Activated CD8-positive, alpha-beta memory T cell treated with anti-CD3 and anti-CD28 coated beads, Interleukin-2, amount 10 ng/mL, durations not matched to agents 7 days and 5 days (primary cell): ENCODE data around the gene ZNF799. TPM values are rescaled to one million over a fixed set of nuclear protein-coding genes. Genes with fewer than 3 reads are reported as not detected.
"Not testable (repeated sequence)": the region's sequence is repeated elsewhere in the genome, so short reads cannot be mapped to it uniquely, and the experiment has no call there.

ENCODE experiments used
- ATAC-seq: fragments of 150-1000 bp; cut with Tn5 transposase; one replicate; pipeline ENCODE4 v1.10.0; 2021; ENCODE audit warnings: moderate library complexity
- CTCF ChIA-PET: fragments of 350-600 bp; sonication (Branson Sonifier 250); formaldehyde crosslinking; loops from one replicate; lab custom pipeline; 2021; ENCODE audit warnings: antibody characterized with exemption; lab: Charles Lee
- DNase-seq: peaks from one replicate; pipeline ENCODE4 v3.0.0-alpha.2; 2020
- H3K27ac Mint-ChIP-seq: one replicate; pipeline ENCODE4 v1.8.0; 2021; ENCODE audit warnings: mild to moderate bottlenecking, mixed read lengths
- H3K27me3 Mint-ChIP-seq: one replicate; pipeline ENCODE4 v1.8.0; 2021; ENCODE audit warnings: mixed read lengths
- H3K36me3 Mint-ChIP-seq: one replicate; pipeline ENCODE4 v1.8.0; 2021; ENCODE audit warnings: mild to moderate bottlenecking, mixed read lengths
- H3K4me1 Mint-ChIP-seq: one replicate; pipeline ENCODE4 v1.8.0; 2021; ENCODE audit warnings: mixed read lengths
- H3K4me3 Mint-ChIP-seq: one replicate; pipeline ENCODE4 v1.8.0; 2021; ENCODE audit warnings: mild to moderate bottlenecking, moderate library complexity, mixed read lengths
- H3K9me3 Mint-ChIP-seq: one replicate; pipeline ENCODE4 v1.8.0; 2022; ENCODE audit warnings: low read depth, mixed read lengths
- total RNA-seq, 2 experiments: library from RNA; stranded (reverse); gene quantifications; one replicate each; pipeline ENCODE4 v1.2.3, GENCODE V29; 2021

The ZNF799 gene
- total RNA-seq, 2 experiments from 2014 or later, result 4.6 to 4.8 TPM

GRCh38 chr19:12391148-12391547, 9.9 kb downstream of the ZNF799 start:
- H3K27ac Mint-ChIP-seq, DNase-seq, H3K4me3 Mint-ChIP-seq, H3K27me3 Mint-ChIP-seq, CTCF ChIA-PET, H3K4me1 Mint-ChIP-seq, ATAC-seq: not testable (repeated sequence)
- H3K9me3 Mint-ChIP-seq, result peaks cover 37% of the 10 kb centered on the region
- H3K36me3 Mint-ChIP-seq, result peaks cover 75% of the 10 kb centered on the region

GRCh38 chr19:12386365-12386764, 14.7 kb downstream of the ZNF799 start:
- DNase-seq, H3K27ac Mint-ChIP-seq, H3K4me1 Mint-ChIP-seq, H3K4me3 Mint-ChIP-seq, ATAC-seq, H3K27me3 Mint-ChIP-seq, CTCF ChIA-PET: not testable (repeated sequence)
- Mint-ChIP-seq H3K9me3 (peaks cover 17% of the 10 kb centered on the region), H3K36me3 (peaks cover 44% of the 10 kb centered on the region)

- H3K27ac Mint-ChIP-seq, result no peak overlapping the region
- CTCF ChIA-PET, result no interaction called here
These were observed 20.7 kb downstream of the ZNF799 start for GRCh38 chr19:12380444-12380737.

GRCh38 chr19:12379732-12380443, 21.2 kb downstream of the ZNF799 start:
- no peak for DNase-seq
- Mint-ChIP-seq H3K27me3 (no peaks in the 10 kb centered on the region), H3K4me1 (no peaks in the 10 kb centered on the region), H3K9me3 (peaks cover 37% of the 10 kb centered on the region), H3K36me3 (peaks cover 20% of the 10 kb centered on the region), H3K4me3 (no peak overlapping the region), H3K27ac (no peak overlapping the region)
- no peak for ATAC-seq
- CTCF ChIA-PET, result no interaction called here

More at GRCh38 chr19:12380444-12380737, 20.7 kb downstream of the ZNF799 start:
- peaks cover 18% of the 10 kb centered on the region for H3K36me3 Mint-ChIP-seq
- no peak for DNase-seq
- H3K4me1 Mint-ChIP-seq, result no peaks in the 10 kb centered on the region
- no peak overlapping the region for H3K4me3 Mint-ChIP-seq
- ATAC-seq, result no peak
- H3K9me3 Mint-ChIP-seq, result peaks cover 35% of the 10 kb centered on the region
- H3K27me3 Mint-ChIP-seq, result no peaks in the 10 kb centered on the region

- H3K27me3 Mint-ChIP-seq, result no peaks in the 10 kb centered on the region
- no peak overlapping the region for H3K4me3 Mint-ChIP-seq
- DNase-seq (no peak), ATAC-seq (no peak)
- CTCF ChIA-PET, result no interaction called here
- H3K36me3 Mint-ChIP-seq, result peaks cover 7% of the 10 kb centered on the region
- no peak overlapping the region for H3K27ac Mint-ChIP-seq
- H3K4me1 Mint-ChIP-seq, result no peaks in the 10 kb centered on the region
- H3K9me3 Mint-ChIP-seq, result peaks cover 25% of the 10 kb centered on the region
These were observed 27.0 kb downstream of the ZNF799 start for GRCh38 chr19:12374026-12374425.

GRCh38 chr19:12365236-12366162, 35.6 kb downstream of the ZNF799 start, which contains the start of gene ZNF442:
Gene ZNF442 (minus strand): TSS chr19:12365683. CDS start chr19:12363631, 2,052 bp downstream.
- DNase-seq (peak; percentile 93), ATAC-seq (peak; percentile 100)
- CTCF ChIA-PET, result interaction anchor here (0.9 to 1.1 kb wide), 3 partner anchors 33 to 274 kb away, joined by 3 to 4 read pairs (median 4); no protein-coding TSS in a partner anchor
- Mint-ChIP-seq H3K27ac (peak within 1 kb of the TSS; percentile 83), H3K9me3 (peaks cover 10% of the 10 kb centered on the region), H3K27me3 (peaks cover 2% of the 10 kb centered on the region), H3K4me3 (peak within 1 kb of the TSS; percentile 90), H3K36me3 (peaks cover 11% of the 10 kb centered on the region), H3K4me1 (peaks cover 15% of the 10 kb centered on the region)

GRCh38 chr19:12364391-12365235, 36.5 kb downstream of the ZNF799 start:
- peak overlapping the region; percentile 90 for H3K4me3 Mint-ChIP-seq
- CTCF ChIA-PET, result interaction anchor here (0.9 to 1.1 kb wide), 3 partner anchors 33 to 274 kb away, joined by 3 to 4 read pairs (median 4); no protein-coding TSS in a partner anchor
- peaks cover 13% of the 10 kb centered on the region for H3K36me3 Mint-ChIP-seq
- peaks cover 2% of the 10 kb centered on the region for H3K27me3 Mint-ChIP-seq
- DNase-seq (no peak), ATAC-seq (no peak)
- H3K4me1 Mint-ChIP-seq, result peaks cover 15% of the 10 kb centered on the region
- H3K9me3 Mint-ChIP-seq, result peaks cover 10% of the 10 kb centered on the region
- peak overlapping the region; percentile 56 for H3K27ac Mint-ChIP-seq

GRCh38 chr19:12362236-12362635, 38.8 kb downstream of the ZNF799 start:
- H3K4me3 Mint-ChIP-seq, H3K27ac Mint-ChIP-seq, DNase-seq, ATAC-seq, CTCF ChIA-PET, H3K27me3 Mint-ChIP-seq: not testable (repeated sequence)
- H3K9me3 Mint-ChIP-seq, result peaks cover 14% of the 10 kb centered on the region
- H3K36me3 Mint-ChIP-seq, result peaks cover 23% of the 10 kb centered on the region
- peaks cover 15% of the 10 kb centered on the region for H3K4me1 Mint-ChIP-seq

GRCh38 chr19:12353375-12353774, 47.7 kb downstream of the ZNF799 start:
- DNase-seq, result no peak
- CTCF ChIA-PET, result no interaction called here
- Mint-ChIP-seq H3K36me3 (peaks cover 44% of the 10 kb centered on the region), H3K27ac (no peak overlapping the region), H3K4me3 (no peak overlapping the region), H3K4me1 (no peaks in the 10 kb centered on the region), H3K9me3 (peaks cover 47% of the 10 kb centered on the region), H3K27me3 (no peaks in the 10 kb centered on the region)
- ATAC-seq, result no peak

- no peaks in the 10 kb centered on the region for H3K27me3 Mint-ChIP-seq
- CTCF ChIA-PET, result no interaction called here
- H3K27ac Mint-ChIP-seq, result no peak overlapping the region
- DNase-seq (no peak), ATAC-seq (no peak)
- no peaks in the 10 kb centered on the region for H3K4me1 Mint-ChIP-seq
- H3K9me3 Mint-ChIP-seq, result peaks cover 48% of the 10 kb centered on the region
- H3K4me3 Mint-ChIP-seq, result no peak overlapping the region
- peaks cover 47% of the 10 kb centered on the region for H3K36me3 Mint-ChIP-seq
These were observed 50.2 kb downstream of the ZNF799 start for GRCh38 chr19:12350890-12351197.

- Mint-ChIP-seq H3K9me3 (peaks cover 48% of the 10 kb centered on the region), H3K27ac (no peak overlapping the region), H3K4me1 (no peaks in the 10 kb centered on the region), H3K36me3 (peaks cover 50% of the 10 kb centered on the region), H3K27me3 (no peaks in the 10 kb centered on the region), H3K4me3 (no peak overlapping the region)
- ATAC-seq (no peak), DNase-seq (no peak)
- CTCF ChIA-PET, result no interaction called here
These were observed 50.7 kb downstream of the ZNF799 start for GRCh38 chr19:12350185-12350889.

GRCh38 chr19:12346896-12347295, 54.2 kb downstream of the ZNF799 start:
- no peaks in the 10 kb centered on the region for H3K4me1 Mint-ChIP-seq
- H3K4me3 Mint-ChIP-seq, result no peak overlapping the region
- H3K9me3 Mint-ChIP-seq, result peaks cover 39% of the 10 kb centered on the region
- CTCF ChIA-PET, result no interaction called here
- no peaks in the 10 kb centered on the region for H3K27me3 Mint-ChIP-seq
- H3K36me3 Mint-ChIP-seq, result peaks cover 35% of the 10 kb centered on the region
- H3K27ac Mint-ChIP-seq, result no peak overlapping the region
- ATAC-seq (no peak), DNase-seq (no peak)
